Progenitor cell of endocrine pancreas (in vitro differentiated cells): ENCODE data around the gene TMEM61. TPM values are rescaled to one million over a fixed set of nuclear protein-coding genes. Genes with fewer than 3 reads are reported as not detected.

Experiments used
- DNase-seq: peaks from one replicate; pipeline ENCODE4 v3.0.0; 2021; ENCODE audit warnings: low spot score; ENCODE audit not compliant: unreplicated experiment
- H3K27ac Mint-ChIP-seq: 2 replicates; pipeline ENCODE4 v1.8.0; 2021; ENCODE audit warnings: mild to moderate bottlenecking, moderate library complexity, mixed read lengths
- H3K27me3 Mint-ChIP-seq: 2 replicates; pipeline ENCODE4 v1.8.0; 2021; ENCODE audit warnings: mixed read lengths
- H3K36me3 Mint-ChIP-seq: 2 replicates; pipeline ENCODE4 v1.8.0; 2022; ENCODE audit warnings: mixed read lengths; ENCODE audit not compliant: insufficient read depth
- H3K4me1 Mint-ChIP-seq: 2 replicates; pipeline ENCODE4 v1.8.0; 2021; ENCODE audit warnings: low read depth, mixed read lengths
- H3K4me3 Mint-ChIP-seq: 2 replicates; pipeline ENCODE4 v1.8.0; 2021; ENCODE audit warnings: low read depth, mild to moderate bottlenecking, moderate library complexity, mixed read lengths
- H3K9me3 Mint-ChIP-seq: 2 replicates; pipeline ENCODE4 v1.8.0; 2021; ENCODE audit warnings: low read depth, mixed read lengths
- total RNA-seq: library from RNA; stranded (reverse); gene quantifications from 2 replicates; pipeline ENCODE4 v1.2.1, GENCODE V29; 2021
- TF ChIP-seq, protein P1 (sequence below): fragments of 200-600 bp; sonication (generic); IDR thresholded peaks from one replicate; pipeline ENCODE4 v1.5.0; 2021; ENCODE audit warnings: antibody characterized with exemption, mild to moderate bottlenecking; ENCODE audit not compliant: unreplicated experiment

TMEM61 gene
- total RNA-seq, 1 donor from 2014 or later: 0.53 TPM

DNA sequence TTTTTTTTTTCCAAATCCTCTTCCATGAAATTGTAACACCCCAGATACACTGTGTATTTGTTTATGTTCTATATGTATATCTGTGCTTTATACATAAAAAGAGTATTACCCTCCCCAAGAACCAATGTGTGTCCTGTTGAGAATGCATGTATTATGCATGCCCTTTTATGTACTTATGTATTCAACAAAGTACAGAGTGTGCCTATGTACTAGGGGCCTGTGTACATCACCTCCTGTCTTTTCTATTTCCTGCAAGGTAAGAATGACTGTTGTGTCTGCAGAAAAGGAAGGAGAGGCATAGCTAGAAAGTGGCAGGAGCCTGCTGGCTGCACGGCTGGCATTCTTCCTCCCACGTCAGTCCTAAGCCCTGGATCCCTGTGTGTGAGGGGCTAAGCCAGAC lies 7.0 kb downstream of the TMEM61 start:
- TF ChIP-seq, protein P1, sequence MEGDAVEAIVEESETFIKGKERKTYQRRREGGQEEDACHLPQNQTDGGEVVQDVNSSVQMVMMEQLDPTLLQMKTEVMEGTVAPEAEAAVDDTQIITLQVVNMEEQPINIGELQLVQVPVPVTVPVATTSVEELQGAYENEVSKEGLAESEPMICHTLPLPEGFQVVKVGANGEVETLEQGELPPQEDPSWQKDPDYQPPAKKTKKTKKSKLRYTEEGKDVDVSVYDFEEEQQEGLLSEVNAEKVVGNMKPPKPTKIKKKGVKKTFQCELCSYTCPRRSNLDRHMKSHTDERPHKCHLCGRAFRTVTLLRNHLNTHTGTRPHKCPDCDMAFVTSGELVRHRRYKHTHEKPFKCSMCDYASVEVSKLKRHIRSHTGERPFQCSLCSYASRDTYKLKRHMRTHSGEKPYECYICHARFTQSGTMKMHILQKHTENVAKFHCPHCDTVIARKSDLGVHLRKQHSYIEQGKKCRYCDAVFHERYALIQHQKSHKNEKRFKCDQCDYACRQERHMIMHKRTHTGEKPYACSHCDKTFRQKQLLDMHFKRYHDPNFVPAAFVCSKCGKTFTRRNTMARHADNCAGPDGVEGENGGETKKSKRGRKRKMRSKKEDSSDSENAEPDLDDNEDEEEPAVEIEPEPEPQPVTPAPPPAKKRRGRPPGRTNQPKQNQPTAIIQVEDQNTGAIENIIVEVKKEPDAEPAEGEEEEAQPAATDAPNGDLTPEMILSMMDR: no peak
- Mint-ChIP-seq H3K27ac (no peak overlapping the region), H3K9me3 (no peaks in the 10 kb centered on the region), H3K36me3 (no peaks in the 10 kb centered on the region), H3K4me3 (no peak overlapping the region), H3K27me3 (peaks cover 33% of the 10 kb centered on the region), H3K4me1 (no peaks in the 10 kb centered on the region)
- DNase-seq: no peak

DNA sequence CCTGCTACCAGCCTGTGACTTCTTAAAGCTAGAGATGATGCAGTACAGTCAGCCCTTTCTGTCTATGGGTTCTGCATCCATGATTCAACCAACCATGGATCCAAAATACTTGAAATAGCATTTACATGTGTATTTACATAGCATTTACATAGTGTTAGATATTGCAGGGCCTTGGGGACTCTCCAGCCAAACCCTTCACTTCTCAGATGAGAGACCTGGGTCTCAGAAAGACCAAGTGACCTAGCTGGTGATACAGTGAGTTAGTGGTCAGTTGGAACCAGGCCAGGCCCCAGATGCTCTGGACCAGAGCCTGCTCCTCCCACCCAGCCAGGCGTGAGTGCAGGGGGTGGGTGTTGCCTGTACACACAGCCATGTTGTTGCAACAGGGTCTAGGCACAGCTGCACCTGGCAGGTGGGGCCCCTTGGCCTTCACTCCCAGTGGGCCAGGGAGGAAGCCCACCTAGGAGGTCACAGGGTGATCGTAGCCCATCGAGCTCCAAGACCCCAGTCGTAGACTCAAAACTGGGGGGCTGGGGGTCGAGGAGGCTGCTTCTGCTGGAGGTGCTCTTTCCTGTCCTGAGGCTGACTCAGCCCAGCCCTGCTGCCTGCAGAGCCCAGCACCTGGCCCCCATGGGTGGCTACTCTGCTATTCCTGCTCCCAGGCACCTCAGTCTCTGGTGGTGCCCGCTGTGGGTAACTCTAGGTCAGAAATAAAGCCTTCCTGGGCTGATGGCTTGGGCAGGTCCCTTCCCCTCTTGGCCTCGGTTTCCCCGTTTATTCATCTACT lies 7.7 kb downstream of the TMEM61 start:
- no peaks in the 10 kb centered on the region for H3K9me3 Mint-ChIP-seq
- DNase-seq: no peak
- H3K4me1 Mint-ChIP-seq: no peaks in the 10 kb centered on the region
- H3K36me3 Mint-ChIP-seq: no peaks in the 10 kb centered on the region
- H3K27ac Mint-ChIP-seq: no peak overlapping the region
- H3K4me3 Mint-ChIP-seq: no peak overlapping the region
- TF ChIP-seq, protein P1: no peak
- peaks cover 28% of the 10 kb centered on the region for H3K27me3 Mint-ChIP-seq

DNA sequence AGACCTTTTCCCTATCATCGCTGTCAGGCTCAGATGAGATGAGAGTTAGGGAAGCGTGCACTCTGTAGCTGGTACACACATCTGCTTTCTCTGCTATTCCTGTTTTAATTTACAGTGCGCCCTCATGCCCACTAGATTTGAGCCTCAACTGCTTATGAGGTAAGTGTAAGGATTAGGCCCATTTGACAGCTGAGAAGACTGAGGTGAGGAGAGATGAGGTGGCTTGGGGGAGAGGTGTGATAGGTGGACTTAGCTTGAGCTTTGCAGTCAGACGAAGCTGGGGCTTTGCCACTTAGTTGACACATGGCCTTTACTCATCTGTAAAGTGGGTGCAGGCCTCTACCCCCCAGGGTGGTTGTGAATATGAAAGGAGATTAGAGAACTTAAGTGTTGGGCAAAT lies 8.5 kb downstream of the TMEM61 start:
- no peaks in the 10 kb centered on the region for H3K9me3 Mint-ChIP-seq
- no peak for DNase-seq
- H3K27me3 Mint-ChIP-seq: peaks cover 23% of the 10 kb centered on the region
- TF ChIP-seq, protein P1: no peak
- H3K27ac Mint-ChIP-seq: no peak overlapping the region
- H3K4me1 Mint-ChIP-seq: no peaks in the 10 kb centered on the region
- H3K4me3 Mint-ChIP-seq: no peak overlapping the region
- H3K36me3 Mint-ChIP-seq: no peaks in the 10 kb centered on the region

DNA sequence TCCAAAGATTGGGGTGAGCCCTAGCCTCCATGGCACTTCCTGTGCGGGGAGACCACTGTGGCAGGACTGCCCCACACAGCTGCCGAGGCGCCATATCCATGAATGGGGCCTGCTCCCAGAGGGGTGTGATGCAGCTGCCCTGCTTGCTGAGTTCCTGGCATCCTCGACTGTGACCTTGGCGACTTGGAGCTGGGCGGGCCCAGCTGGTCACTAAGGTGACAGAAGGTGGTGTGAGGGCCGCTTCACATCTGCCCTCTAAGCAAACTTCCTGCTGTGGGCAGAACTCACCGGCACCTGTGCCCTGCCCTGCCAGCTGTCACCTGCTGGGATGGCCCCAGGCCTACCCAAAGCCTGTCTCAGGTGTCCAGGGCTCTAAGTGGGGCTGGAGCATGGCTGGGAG lies 9.0 kb downstream of the TMEM61 start:
- no peak overlapping the region for H3K27ac Mint-ChIP-seq
- TF ChIP-seq, protein P1: no peak
- peaks cover 24% of the 10 kb centered on the region for H3K27me3 Mint-ChIP-seq
- H3K4me1 Mint-ChIP-seq: no peaks in the 10 kb centered on the region
- H3K36me3 Mint-ChIP-seq: no peaks in the 10 kb centered on the region
- H3K4me3 Mint-ChIP-seq: no peak overlapping the region
- no peak for DNase-seq
- no peaks in the 10 kb centered on the region for H3K9me3 Mint-ChIP-seq

DNA sequence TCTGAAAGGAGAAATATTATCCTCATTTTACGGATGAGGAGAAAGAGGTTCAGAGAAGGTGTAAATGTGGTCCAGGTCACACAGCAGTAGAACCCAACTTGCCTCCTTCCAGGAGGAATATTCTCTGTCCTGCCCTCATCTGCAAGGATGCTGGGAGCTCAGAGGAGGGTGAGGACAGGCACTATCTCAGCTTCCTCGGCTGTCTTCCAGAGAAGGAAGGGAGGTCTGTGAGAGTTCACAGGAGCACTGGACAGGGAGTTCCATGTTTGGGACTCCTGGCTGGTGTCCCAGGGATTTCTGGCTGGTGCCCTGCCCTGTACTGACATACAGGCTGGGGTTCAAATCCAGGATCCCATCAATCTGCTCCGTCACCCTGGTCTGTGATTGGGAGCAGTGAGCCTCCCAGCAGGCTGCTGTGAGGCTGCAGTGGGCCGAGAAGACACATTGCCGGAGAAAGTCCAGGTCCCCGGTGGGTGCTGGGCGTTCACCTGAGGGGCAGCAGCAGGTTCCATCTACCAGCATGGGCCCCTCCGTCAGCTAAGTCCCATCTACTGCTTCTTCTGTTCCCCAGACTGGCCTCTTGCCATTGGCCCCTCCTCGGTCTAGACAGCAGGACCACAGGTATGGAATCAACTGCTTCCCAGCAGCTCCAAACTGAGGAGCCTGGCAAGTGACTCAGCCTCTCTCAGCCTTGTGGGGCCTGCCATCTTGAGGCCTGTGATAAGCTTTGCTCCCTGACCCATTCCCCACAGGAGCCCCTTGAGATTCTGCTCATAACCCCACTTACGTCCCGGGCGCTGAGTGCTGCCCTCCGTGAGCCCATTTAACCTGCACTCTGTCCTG lies 9.8 kb downstream of the TMEM61 start:
- Mint-ChIP-seq H3K4me1 (no peaks in the 10 kb centered on the region), H3K27ac (no peak overlapping the region), H3K27me3 (peaks cover 31% of the 10 kb centered on the region), H3K36me3 (no peaks in the 10 kb centered on the region), H3K4me3 (no peak overlapping the region), H3K9me3 (no peaks in the 10 kb centered on the region)
- no peak for DNase-seq
- TF ChIP-seq, protein P1: no peak
